22Rv1 (cell line): ENCODE data around the gene DCAF7.

Experiments
- ZFX ChIP-seq: fragments of 450-650 bp; IDR thresholded peaks from 2 replicates; pipeline ENCODE4 v1.6.1; 2017; ENCODE audit warnings: antibody characterized with exemption, borderline replicate concordance
- TF ChIP-seq, protein P1 (sequence below): fragments of 450-650 bp; IDR thresholded peaks from 2 replicates; pipeline ENCODE4 v1.5.1; 2017; ENCODE audit warnings: mild to moderate bottlenecking

DNA sequence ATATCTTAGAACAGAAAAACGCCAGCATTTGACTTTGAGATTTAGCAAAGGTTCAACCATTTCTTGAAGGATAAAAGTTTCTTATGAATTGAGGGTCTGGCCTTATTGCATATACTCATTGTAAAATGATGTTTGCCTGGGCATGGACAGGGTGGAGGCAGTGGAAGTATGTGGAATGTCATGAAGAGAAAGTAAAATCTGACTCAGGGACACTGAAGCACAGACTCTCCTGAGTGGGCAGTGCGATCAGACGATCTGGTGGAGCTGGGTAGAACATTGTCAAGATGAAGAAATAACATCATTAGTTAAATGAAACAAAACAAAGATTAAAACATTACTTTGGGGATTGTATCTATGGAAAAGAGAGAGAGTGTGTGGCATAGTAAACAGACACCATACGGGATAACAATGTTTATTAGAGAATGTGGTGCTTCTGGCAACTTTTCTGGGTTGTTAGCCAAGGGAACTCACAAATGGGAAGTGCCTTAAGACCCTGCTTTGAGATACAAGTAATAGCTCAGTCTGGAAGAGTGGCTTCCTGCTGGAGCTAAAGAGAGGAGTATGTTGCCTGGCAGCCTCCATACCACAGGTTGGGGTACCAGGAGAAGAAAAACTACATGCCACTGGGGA, 76.4 kb downstream of the DCAF7 start:
- TF ChIP-seq, protein P1, sequence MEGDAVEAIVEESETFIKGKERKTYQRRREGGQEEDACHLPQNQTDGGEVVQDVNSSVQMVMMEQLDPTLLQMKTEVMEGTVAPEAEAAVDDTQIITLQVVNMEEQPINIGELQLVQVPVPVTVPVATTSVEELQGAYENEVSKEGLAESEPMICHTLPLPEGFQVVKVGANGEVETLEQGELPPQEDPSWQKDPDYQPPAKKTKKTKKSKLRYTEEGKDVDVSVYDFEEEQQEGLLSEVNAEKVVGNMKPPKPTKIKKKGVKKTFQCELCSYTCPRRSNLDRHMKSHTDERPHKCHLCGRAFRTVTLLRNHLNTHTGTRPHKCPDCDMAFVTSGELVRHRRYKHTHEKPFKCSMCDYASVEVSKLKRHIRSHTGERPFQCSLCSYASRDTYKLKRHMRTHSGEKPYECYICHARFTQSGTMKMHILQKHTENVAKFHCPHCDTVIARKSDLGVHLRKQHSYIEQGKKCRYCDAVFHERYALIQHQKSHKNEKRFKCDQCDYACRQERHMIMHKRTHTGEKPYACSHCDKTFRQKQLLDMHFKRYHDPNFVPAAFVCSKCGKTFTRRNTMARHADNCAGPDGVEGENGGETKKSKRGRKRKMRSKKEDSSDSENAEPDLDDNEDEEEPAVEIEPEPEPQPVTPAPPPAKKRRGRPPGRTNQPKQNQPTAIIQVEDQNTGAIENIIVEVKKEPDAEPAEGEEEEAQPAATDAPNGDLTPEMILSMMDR = no peak
- no peak for TF ChIP-seq ZFX
